Right kidney (tissue), 1 donor: ENCODE data around the gene RPRD1A.
"Not testable (repeated sequence)": the region's sequence is repeated elsewhere in the genome, so short reads cannot be mapped to it uniquely, and the experiment has no call there.

Experiments
- DNase-seq: peaks from one replicate; pipeline ENCODE4 v3.0.0-alpha.2; 2016

Gene RPRD1A

GRCh38 chr18:36081118-36081517, 13.8 kb upstream of the RPRD1A start:
- DNase-seq = not testable (repeated sequence)

- DNase-seq = no peak
Observed at GRCh38 chr18:36078751-36079529, 11.6 kb upstream of the RPRD1A start.

- DNase-seq = not testable (repeated sequence)
Observed at GRCh38 chr18:36077764-36078163, 10.4 kb upstream of the RPRD1A start.

- DNase-seq = peak; percentile 16
Observed at GRCh38 chr18:36075862-36076587, 8.7 kb upstream of the RPRD1A start.

GRCh38 chr18:36074435-36074834, 7.1 kb upstream of the RPRD1A start:
- DNase-seq = no peak

GRCh38 chr18:36073676-36074075, 6.3 kb upstream of the RPRD1A start:
- no peak for DNase-seq

DNA sequence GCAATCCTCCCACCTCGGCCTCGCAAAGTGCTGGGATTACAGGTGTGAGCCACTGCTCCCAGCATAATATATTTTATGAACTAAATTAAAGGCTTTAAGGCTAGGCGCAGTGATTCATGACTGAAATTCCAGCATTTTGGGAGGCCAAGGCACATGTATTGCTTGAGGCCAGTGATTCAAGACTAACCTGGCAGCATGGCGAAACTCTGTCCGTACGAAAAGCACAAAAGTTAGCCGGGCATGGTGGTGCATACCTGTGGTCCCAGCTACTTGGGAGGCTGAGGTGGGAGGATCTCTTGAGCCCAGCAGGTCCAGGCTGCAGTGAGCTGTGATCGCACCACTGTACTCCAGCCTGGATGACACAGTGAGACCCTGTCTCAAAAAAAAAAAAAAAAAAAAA, 5.0 kb upstream of the RPRD1A start:
- not testable (repeated sequence) for DNase-seq

GRCh38 chr18:36066686-36067054, 689 bp downstream of the RPRD1A start:
- DNase-seq = no peak

DNA sequence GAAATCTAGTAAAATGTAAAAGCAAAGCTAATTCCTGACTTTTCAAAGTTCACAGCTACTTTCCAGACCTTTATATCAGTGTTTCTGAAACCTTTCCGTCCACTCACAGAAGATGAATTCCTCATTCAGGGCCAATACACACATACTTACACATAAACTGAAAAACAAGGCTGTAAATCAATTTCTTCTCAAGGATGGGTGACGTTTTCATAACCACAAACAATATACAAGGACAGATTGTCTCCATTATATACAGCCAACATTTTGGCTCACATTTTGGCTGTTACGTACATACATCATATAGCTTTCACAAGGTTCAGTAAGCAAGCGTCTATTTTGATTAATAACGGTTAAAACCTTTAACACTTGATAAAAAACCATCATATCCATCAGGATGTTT, 1.4 kb downstream of the RPRD1A start:
- DNase-seq = peak; percentile 5

DNA sequence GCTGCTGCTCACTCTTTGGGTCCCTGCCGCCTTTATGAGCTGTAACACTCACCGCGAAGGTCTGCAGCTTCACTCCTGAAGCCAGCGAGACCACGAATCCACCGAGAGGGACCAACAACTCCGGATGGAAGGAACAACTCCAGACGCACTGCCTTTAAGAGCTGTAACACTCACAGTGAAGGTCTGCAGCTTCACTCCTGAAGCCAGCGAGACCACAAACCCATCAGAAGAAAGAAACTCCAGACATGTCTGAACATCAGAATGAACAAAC, 2.6 kb downstream of the RPRD1A start:
- not testable (repeated sequence) for DNase-seq

- no peak for DNase-seq
Observed at GRCh38 chr18:36064027-36064808, 3.1 kb downstream of the RPRD1A start.

GRCh38 chr18:36058674-36059073, 8.7 kb downstream of the RPRD1A start:
- no peak for DNase-seq

DNA sequence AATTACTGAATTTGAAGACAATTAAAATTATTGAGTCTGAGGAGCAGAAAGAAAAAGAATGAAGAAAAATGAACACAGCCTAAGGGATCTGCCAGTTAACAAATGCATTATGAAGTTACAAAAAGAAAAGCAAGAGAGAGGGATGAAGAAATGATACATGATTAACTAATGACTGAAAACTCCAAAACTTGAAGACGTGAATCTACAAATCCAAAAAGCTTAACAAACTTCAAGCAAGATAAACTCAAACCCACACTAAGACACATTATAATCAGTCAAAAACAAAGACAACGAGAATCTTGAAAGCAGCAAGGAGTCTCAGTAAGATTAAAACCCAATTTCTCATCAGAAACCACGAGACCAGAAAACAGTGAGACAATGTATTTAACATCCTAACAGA, 15.6 kb downstream of the RPRD1A start:
- DNase-seq = no peak

GRCh38 chr18:36050479-36050878, 16.9 kb downstream of the RPRD1A start:
- DNase-seq = no peak

DNA sequence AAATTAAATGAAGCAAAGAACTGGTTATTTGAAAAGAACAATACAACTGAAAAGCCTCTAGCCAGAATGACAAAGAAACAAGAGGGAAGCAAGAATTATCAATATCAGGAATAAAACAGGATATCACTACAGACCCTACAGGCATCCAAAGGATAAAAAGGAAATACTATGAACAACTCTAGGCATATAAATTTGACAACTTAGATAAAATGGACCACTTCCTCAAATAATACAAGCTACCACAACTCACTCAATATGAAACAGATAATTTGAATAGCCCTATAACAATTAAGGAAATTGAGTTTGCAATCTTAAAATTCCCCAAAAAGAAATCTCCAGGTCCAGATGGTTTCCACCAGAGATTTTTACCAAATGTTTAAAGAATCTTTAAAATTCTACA, 19.8 kb downstream of the RPRD1A start:
- no peak for DNase-seq

GRCh38 chr18:36046898-36047297, 20.5 kb downstream of the RPRD1A start:
- no peak for DNase-seq

DNA sequence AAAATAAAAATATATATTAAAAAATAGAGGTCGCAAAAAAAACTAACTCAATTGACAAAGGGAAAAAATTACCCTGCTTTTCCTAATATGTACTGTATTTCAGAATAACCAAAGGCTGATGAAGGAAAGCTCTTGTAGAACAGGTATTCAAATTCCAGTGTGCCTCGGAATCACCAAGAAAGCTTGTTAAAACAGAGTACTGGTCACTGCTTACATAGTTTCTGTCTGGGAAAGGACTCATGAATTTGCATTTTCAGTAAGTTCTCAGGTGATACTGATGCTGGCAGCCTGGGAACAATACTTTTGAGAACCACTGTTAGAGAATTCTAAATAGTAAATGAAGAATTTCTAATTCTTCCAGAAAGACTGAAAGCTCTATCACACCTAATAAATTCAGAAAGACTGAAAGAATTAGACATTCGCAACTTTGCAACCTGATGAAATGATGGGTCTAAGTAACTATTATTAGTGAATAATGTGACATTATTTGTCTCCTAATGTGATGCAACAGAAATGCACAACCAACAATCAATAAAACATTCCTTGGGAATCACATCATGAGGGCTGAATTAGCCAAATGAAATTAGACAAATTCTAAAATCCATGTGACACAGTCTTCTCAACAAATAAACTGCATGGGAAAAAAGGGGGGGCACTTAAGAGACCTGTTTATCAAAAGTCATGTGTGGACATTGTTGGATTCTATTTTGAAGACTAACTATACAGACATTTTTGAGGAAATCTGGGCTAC, 21.9 kb downstream of the RPRD1A start:
- no peak for DNase-seq

- no peak for DNase-seq
Observed at GRCh38 chr18:36043153-36043552, 24.2 kb downstream of the RPRD1A start.

DNA sequence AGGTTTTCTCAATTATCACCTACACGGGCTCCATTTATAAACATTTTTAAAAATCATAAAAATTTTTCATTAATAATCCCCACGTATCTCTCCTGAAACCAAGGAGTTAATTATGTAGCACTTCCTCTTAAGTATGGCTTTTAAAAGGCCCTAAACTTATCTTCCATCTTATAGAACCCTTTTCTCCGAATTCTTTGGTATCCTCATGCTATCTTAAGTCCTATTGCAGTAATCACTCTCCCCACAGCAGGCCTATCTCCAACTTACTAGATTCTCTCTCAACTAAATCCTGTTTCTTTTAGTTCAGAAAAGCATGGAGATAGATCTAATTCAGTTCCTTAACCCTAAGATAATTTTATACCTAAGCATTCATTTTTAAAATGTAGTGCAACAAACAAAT, 26.2 kb downstream of the RPRD1A start:
- no peak for DNase-seq

DNA sequence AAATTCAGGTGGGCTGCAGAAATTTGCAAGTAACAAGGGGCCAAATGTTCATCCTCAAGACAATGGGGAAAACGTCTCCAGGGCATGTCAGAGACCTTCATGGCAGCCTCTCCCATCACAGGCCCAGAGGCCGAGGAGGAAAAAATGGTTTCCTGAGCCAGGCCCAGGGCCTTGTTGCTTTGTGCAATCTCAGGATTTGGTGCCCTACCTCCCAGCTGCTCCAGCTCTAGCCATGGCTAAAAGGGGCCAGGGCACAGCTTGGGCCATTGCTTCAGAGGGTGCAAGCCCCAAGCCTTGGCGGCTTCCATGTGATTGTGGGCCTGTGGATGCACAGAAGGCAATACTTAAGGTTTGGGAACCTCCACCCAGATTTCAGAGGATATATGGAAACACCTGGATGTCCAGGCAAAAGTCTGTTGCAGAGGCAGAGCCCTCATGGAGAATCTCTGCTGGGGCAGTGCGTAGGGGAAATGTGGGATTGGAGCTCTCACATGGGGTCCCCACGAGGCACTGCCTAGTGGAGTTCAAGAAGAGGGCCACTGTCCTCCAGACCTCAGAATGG, 29.2 kb downstream of the RPRD1A start:
- DNase-seq = no peak

GRCh38 chr18:36035253-36035652, 32.1 kb downstream of the RPRD1A start:
- DNase-seq = no peak

- no peak for DNase-seq
Observed at GRCh38 chr18:36034299-36034895, 33.0 kb downstream of the RPRD1A start.
